Mucosa of descending colon (tissue), 3 donors: ENCODE data around the gene PAMR1. TPM values are rescaled to one million over a fixed set of nuclear protein-coding genes. Genes with fewer than 3 reads are reported as not detected.

ENCODE experiments used
- ATAC-seq: fragments of 200-7000 bp; cut with Tn5 transposase; one replicate; pipeline ENCODE4 v1.9.1; 2020; ENCODE audit warnings: mild to moderate bottlenecking, moderate library complexity
- DNase-seq, 3 donors: peaks; one replicate each; pipeline ENCODE4 v3.0.0-alpha.2; 2020
- H3K36me3 ChIP-seq: fragments of 200-600 bp; one replicate; pipeline ENCODE4 v1.8.0; 2021; ENCODE audit warnings: low read depth, mild to moderate bottlenecking
- H3K4me1 ChIP-seq: fragments of 200-600 bp; one replicate; pipeline ENCODE4 v1.8.0; 2021; ENCODE audit warnings: low read depth, mild to moderate bottlenecking
- H3K4me3 ChIP-seq: fragments of 200-600 bp; one replicate; pipeline ENCODE4 v1.8.0; 2021; ENCODE audit warnings: mild to moderate bottlenecking
- H3K9me3 ChIP-seq: fragments of 200-600 bp; one replicate; pipeline ENCODE4 v1.8.0; 2021; ENCODE audit warnings: mild to moderate bottlenecking
- intact Hi-C, 2 donors: fragments of 100-400 bp; cut with DNase I in 1 of 2; cut with micrococcal nuclease in 1 of 2; formaldehyde crosslinking; loops; one replicate each; pipeline versions ENCODE4 v1.11.0 to v1.11.1; 2022; cut with DNase I, micrococcal nuclease
- total RNA-seq, 3 donors: library from RNA; stranded (reverse); fragmentation: NEBNext Ultra II Directional in 2 of 3; extraction: Animal tissue kit (Norgen Biotek cat#: 25700) in 2 of 3; gene quantifications; one replicate each; pipeline versions ENCODE4 v1.2.1 to v1.2.4, GENCODE V29; 2021 to 2023
- TF ChIP-seq, protein P1 (sequence below): fragments of 200-600 bp; IDR thresholded peaks from one replicate; pipeline ENCODE4 v1.8.0; 2022; ENCODE audit warnings: antibody characterized with exemption, mild to moderate bottlenecking
- donor health status: DM: no; HTN: no; CAD: no; lungs with moderate emphysema.
- donor health status: DM: no; HTN: no; CAD: no.
- donor health status: DM: no; HTN: yes; CAD: no.

Gene PAMR1
- total RNA-seq, 3 donors from 2014 or later: 1.7 to 17.4 (median 2.3) TPM

DNA sequence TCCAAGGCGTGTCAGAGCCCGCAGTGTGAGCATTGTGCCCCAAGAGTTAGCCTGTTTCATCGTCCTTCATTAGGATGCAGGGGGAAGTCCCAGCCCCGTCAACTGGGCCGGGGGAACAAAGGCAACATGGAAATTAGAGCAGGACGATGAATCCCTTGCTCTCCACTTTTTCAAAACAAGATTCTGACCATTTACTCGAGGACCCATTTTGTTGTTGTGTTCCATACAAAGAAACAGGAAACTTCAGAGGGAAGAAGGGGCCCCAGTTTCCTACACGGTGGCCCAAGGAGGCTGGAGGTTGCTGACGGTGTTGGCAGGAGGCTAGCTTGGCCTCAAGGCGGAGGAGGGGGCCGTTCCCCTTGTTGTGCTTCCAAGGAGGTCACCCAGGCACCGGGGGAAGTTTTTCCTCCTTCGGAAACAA, 62.1 kb downstream of the PAMR1 start:
- intact Hi-C loops: no loop called here
- Histone ChIP-seq H3K36me3 (no peaks in the 10 kb centered on the region), H3K9me3 (no peaks in the 10 kb centered on the region), H3K4me1 (no peaks in the 10 kb centered on the region), H3K4me3 (no peak overlapping the region)
- ATAC-seq: no peak
- TF ChIP-seq, protein P1, sequence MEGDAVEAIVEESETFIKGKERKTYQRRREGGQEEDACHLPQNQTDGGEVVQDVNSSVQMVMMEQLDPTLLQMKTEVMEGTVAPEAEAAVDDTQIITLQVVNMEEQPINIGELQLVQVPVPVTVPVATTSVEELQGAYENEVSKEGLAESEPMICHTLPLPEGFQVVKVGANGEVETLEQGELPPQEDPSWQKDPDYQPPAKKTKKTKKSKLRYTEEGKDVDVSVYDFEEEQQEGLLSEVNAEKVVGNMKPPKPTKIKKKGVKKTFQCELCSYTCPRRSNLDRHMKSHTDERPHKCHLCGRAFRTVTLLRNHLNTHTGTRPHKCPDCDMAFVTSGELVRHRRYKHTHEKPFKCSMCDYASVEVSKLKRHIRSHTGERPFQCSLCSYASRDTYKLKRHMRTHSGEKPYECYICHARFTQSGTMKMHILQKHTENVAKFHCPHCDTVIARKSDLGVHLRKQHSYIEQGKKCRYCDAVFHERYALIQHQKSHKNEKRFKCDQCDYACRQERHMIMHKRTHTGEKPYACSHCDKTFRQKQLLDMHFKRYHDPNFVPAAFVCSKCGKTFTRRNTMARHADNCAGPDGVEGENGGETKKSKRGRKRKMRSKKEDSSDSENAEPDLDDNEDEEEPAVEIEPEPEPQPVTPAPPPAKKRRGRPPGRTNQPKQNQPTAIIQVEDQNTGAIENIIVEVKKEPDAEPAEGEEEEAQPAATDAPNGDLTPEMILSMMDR: no peak
- no peak for DNase-seq

DNA sequence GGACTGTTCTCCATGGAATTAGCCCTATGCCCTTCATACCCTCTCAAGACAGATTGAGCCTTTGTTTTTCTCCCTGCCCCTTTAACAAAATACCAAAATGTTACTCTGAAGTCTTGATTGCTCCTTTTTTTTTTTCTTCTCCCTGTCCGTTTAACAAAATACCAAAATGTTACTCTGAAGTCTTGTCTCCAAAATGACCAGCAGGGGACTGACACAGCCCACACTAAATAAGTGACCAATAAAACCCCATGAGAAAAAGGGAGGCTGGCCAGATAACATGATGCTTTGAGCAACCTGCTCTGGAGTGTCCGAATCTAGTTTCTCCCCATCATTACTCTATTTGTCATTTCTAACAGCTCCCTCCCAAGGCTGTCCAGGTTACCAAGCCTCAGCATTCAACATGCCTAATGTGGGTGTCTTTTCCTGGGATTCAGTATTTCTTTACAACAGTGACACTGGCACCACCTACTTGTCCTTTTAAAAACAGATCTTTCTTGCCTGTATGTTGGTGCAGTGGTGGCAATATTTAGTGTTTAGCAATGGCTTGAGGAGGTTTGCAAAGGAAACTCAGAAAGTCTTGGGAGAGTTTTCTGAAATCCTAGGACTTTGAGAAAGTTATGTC, 63.4 kb downstream of the PAMR1 start:
- no peaks in the 10 kb centered on the region for H3K36me3 ChIP-seq
- intact Hi-C loops: no loop called here
- ATAC-seq (no peak), DNase-seq (no peak)
- H3K4me3 ChIP-seq: no peak overlapping the region
- TF ChIP-seq, protein P1: no peak
- H3K4me1 ChIP-seq: no peaks in the 10 kb centered on the region
- no peaks in the 10 kb centered on the region for H3K9me3 ChIP-seq

DNA sequence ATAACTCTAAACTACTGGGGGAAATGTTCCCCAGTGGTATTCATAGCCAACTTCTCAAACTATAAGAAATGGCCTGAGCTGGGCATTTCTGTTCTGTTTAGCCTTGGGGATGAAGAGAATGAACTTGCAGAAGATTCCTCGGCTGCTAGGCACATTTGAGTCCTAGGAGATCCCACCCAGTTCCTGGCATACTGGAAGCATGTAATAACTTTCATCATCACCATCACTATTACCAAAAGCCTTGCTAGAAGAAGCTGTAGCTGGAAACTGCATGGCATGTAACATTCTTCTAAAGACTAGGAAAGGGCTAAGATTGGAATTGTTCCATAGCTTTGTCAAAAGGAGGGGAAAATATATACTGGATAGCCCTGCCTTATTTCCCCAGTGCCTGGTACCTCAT, 65.9 kb downstream of the PAMR1 start:
- DNase-seq (no peak), ATAC-seq (no peak)
- Histone ChIP-seq H3K4me3 (no peak overlapping the region), H3K9me3 (no peaks in the 10 kb centered on the region), H3K4me1 (no peaks in the 10 kb centered on the region), H3K36me3 (no peaks in the 10 kb centered on the region)
- TF ChIP-seq, protein P1: no peak
- intact Hi-C loops: no loop called here

GRCh38 chr11:35458846-35459245, 66.6 kb downstream of the PAMR1 start:
- ATAC-seq: no peak
- intact Hi-C loops: no loop called here
- TF ChIP-seq, protein P1: no peak
- Histone ChIP-seq H3K36me3 (no peaks in the 10 kb centered on the region), H3K4me1 (no peaks in the 10 kb centered on the region), H3K9me3 (no peaks in the 10 kb centered on the region), H3K4me3 (no peak overlapping the region)
- no peak for DNase-seq

GRCh38 chr11:35454362-35454761, 71.1 kb downstream of the PAMR1 start:
- no peak for DNase-seq
- Histone ChIP-seq H3K36me3 (no peaks in the 10 kb centered on the region), H3K9me3 (no peaks in the 10 kb centered on the region), H3K4me3 (no peak overlapping the region), H3K4me1 (no peaks in the 10 kb centered on the region)
- TF ChIP-seq, protein P1: no peak
- ATAC-seq: no peak
- intact Hi-C loops: no loop called here
